Stomach (tissue), 4 donors: ENCODE measurements around the gene ZNF570.

Experiments used
- POLR2A ChIP-seq, 4 donors: fragments of 450-650 bp; IDR thresholded peaks; one replicate each; pipeline ENCODE4 v1.6.1; 2016; ENCODE audit warnings: antibody characterized with exemption in 4 of 4, control low read depth in 2 of 4, mild to moderate bottlenecking in 1 of 4, moderate library complexity in 1 of 4
- TF ChIP-seq, protein P1 (sequence below), 7 experiments: fragments of 450-650 bp in 4 of 7; fragments of 200-600 bp in 3 of 7; sonication (generic) in 3 of 7; IDR thresholded peaks; one replicate each; pipeline ENCODE4 v1.5.1; 2016 to 2019; ENCODE audit warnings: antibody characterized with exemption in 7 of 7, control low read depth in 2 of 7, mild to moderate bottlenecking in 1 of 7

DNA sequence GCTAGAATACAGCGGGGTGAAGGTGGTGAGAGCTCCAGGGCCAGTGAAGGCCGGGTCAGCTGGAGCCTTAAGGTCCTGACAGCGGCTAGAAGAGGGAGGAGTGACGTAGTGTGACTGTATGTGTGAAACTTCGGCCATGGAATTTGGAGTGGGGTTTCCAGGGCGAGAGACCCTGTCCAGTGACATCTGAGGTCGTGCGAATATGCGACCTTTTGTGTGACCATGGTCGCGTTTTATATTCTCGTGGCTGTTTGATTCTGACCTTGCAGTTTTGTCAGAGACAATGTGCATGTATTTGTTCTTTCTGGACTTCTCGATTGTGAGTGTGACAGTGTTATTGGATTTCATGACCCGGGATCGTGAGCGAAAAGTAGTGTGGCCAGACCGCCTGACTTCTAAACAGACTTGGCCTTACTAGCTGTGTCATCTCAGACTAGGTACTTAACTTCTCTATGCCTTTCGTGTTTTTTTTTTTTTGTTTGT lies 1.5 kb upstream of the ZNF570 start:
- TF ChIP-seq, protein P1, sequence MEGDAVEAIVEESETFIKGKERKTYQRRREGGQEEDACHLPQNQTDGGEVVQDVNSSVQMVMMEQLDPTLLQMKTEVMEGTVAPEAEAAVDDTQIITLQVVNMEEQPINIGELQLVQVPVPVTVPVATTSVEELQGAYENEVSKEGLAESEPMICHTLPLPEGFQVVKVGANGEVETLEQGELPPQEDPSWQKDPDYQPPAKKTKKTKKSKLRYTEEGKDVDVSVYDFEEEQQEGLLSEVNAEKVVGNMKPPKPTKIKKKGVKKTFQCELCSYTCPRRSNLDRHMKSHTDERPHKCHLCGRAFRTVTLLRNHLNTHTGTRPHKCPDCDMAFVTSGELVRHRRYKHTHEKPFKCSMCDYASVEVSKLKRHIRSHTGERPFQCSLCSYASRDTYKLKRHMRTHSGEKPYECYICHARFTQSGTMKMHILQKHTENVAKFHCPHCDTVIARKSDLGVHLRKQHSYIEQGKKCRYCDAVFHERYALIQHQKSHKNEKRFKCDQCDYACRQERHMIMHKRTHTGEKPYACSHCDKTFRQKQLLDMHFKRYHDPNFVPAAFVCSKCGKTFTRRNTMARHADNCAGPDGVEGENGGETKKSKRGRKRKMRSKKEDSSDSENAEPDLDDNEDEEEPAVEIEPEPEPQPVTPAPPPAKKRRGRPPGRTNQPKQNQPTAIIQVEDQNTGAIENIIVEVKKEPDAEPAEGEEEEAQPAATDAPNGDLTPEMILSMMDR (IDR thresholded peaks at IDR 0.05) = no peak
- no peak for TF ChIP-seq POLR2A (IDR thresholded peaks at IDR 0.05)
